Activated naive CD8-positive, alpha-beta T cell treated with anti-CD3 and anti-CD28 coated beads, Interleukin-2, amount 10 ng/mL, durations not matched to agents 7 days and 5 days (primary cell): ENCODE data around the gene WDR27. TPM values are rescaled to one million over a fixed set of nuclear protein-coding genes. Genes with fewer than 3 reads are reported as not detected.

ENCODE experiments used
- ATAC-seq: fragments of 150-1000 bp; cut with Tn5 transposase; one replicate; pipeline ENCODE4 v1.10.0; 2021; ENCODE audit warnings: low read depth, moderate library complexity
- POLR2A ChIA-PET: fragments of 350-600 bp; sonication (Branson Sonifier 250); formaldehyde crosslinking; loops from one replicate; lab custom pipeline; 2021; ENCODE audit warnings: antibody characterized with exemption; lab: Charles Lee
- DNase-seq: peaks from one replicate; pipeline ENCODE4 v3.0.0; 2021
- H3K27ac Mint-ChIP-seq: one replicate; pipeline ENCODE4 v1.8.0; 2022; ENCODE audit warnings: mild to moderate bottlenecking, mixed read lengths
- H3K27me3 Mint-ChIP-seq: one replicate; pipeline ENCODE4 v1.8.0; 2022; ENCODE audit warnings: mild to moderate bottlenecking, moderate library complexity, mixed read lengths
- H3K36me3 Mint-ChIP-seq: one replicate; pipeline ENCODE4 v1.8.0; 2021; ENCODE audit warnings: mild to moderate bottlenecking, mixed read lengths
- H3K4me1 Mint-ChIP-seq: one replicate; pipeline ENCODE4 v1.8.0; 2021; ENCODE audit warnings: mixed read lengths
- H3K4me3 Mint-ChIP-seq: one replicate; pipeline ENCODE4 v1.8.0; 2022; ENCODE audit warnings: mild to moderate bottlenecking, moderate library complexity, mixed read lengths
- H3K9me3 Mint-ChIP-seq: one replicate; pipeline ENCODE4 v1.8.0; 2021; ENCODE audit warnings: mixed read lengths
- total RNA-seq, 2 experiments: library from RNA; stranded (reverse); gene quantifications; one replicate each; pipeline ENCODE4 v1.2.3, GENCODE V29; 2021

Gene WDR27
- total RNA-seq, 2 experiments from 2014 or later: 37.6 to 39.6 TPM

GRCh38 chr6:169542491-169542890 lies 159.3 kb downstream of the WDR27 start:
- Mint-ChIP-seq H3K4me3 (no peak overlapping the region), H3K27me3 (peaks cover 3% of the 10 kb centered on the region), H3K9me3 (peaks cover 4% of the 10 kb centered on the region), H3K27ac (no peak overlapping the region), H3K4me1 (no peaks in the 10 kb centered on the region), H3K36me3 (peaks cover 6% of the 10 kb centered on the region)
- ATAC-seq: no peak
- POLR2A ChIA-PET: no interaction called here
- DNase-seq: no peak

GRCh38 chr6:169539176-169539897 lies 162.5 kb downstream of the WDR27 start:
- ATAC-seq: no peak
- Mint-ChIP-seq H3K4me3 (no peak overlapping the region), H3K4me1 (no peaks in the 10 kb centered on the region)

GRCh38 chr6:169536446-169537170 lies 165.2 kb downstream of the WDR27 start:
- DNase-seq (no peak), ATAC-seq (no peak)
- POLR2A ChIA-PET: no interaction called here
- peaks cover 20% of the 10 kb centered on the region for H3K36me3 Mint-ChIP-seq
- H3K27ac Mint-ChIP-seq: no peak overlapping the region
- H3K4me1 Mint-ChIP-seq: no peaks in the 10 kb centered on the region
- H3K9me3 Mint-ChIP-seq: peaks cover 26% of the 10 kb centered on the region
- H3K4me3 Mint-ChIP-seq: no peak overlapping the region
- no peaks in the 10 kb centered on the region for H3K27me3 Mint-ChIP-seq

More at GRCh38 chr6:169539176-169539897, 162.5 kb downstream of the WDR27 start:
- Mint-ChIP-seq H3K27me3 (no peaks in the 10 kb centered on the region), H3K36me3 (peaks cover 13% of the 10 kb centered on the region), H3K27ac (no peak overlapping the region), H3K9me3 (peaks cover 12% of the 10 kb centered on the region)
- no peak for DNase-seq
- POLR2A ChIA-PET: no interaction called here

- DNase-seq (no peak), ATAC-seq (no peak)
- Mint-ChIP-seq H3K27me3 (no peaks in the 10 kb centered on the region), H3K27ac (no peak overlapping the region), H3K9me3 (peaks cover 26% of the 10 kb centered on the region), H3K4me3 (no peak overlapping the region), H3K36me3 (peaks cover 21% of the 10 kb centered on the region), H3K4me1 (peaks cover 14% of the 10 kb centered on the region)
- POLR2A ChIA-PET: no interaction called here
These were observed 167.8 kb downstream of the WDR27 start for GRCh38 chr6:169534039-169534421.

- Mint-ChIP-seq H3K4me3 (no peak overlapping the region), H3K27me3 (no peaks in the 10 kb centered on the region), H3K36me3 (peaks cover 21% of the 10 kb centered on the region), H3K27ac (no peak overlapping the region), H3K4me1 (peaks cover 16% of the 10 kb centered on the region), H3K9me3 (peaks cover 26% of the 10 kb centered on the region)
- no peak for ATAC-seq
- POLR2A ChIA-PET: no interaction called here
- no peak for DNase-seq
These were observed 168.4 kb downstream of the WDR27 start for GRCh38 chr6:169533301-169534038.

GRCh38 chr6:169530752-169531123 lies 171.1 kb downstream of the WDR27 start:
- POLR2A ChIA-PET: interaction anchor here (1.2 to 1.7 kb wide), 4 partner anchors 37 to 170 kb away, joined by 3 to 7 read pairs (median 4); partner anchors contain the start of gene WDR27
- DNase-seq: no peak
- ATAC-seq: peak; percentile 94
- H3K27me3 Mint-ChIP-seq: no peaks in the 10 kb centered on the region
- H3K27ac Mint-ChIP-seq: peak overlapping the region; percentile 71
- H3K4me3 Mint-ChIP-seq: peak overlapping the region; percentile 75
- peaks cover 16% of the 10 kb centered on the region for H3K4me1 Mint-ChIP-seq
- H3K9me3 Mint-ChIP-seq: peaks cover 16% of the 10 kb centered on the region
- peaks cover 10% of the 10 kb centered on the region for H3K36me3 Mint-ChIP-seq

- peak overlapping the region; percentile 75 for H3K4me3 Mint-ChIP-seq
- H3K4me1 Mint-ChIP-seq: peaks cover 16% of the 10 kb centered on the region
- DNase-seq: peak; percentile 33
- H3K36me3 Mint-ChIP-seq: peaks cover 10% of the 10 kb centered on the region
- H3K27ac Mint-ChIP-seq: peak overlapping the region; percentile 71
- no peaks in the 10 kb centered on the region for H3K27me3 Mint-ChIP-seq
- POLR2A ChIA-PET: interaction anchor here (1.2 to 1.7 kb wide), 4 partner anchors 38 to 171 kb away, joined by 3 to 7 read pairs (median 4); partner anchors contain the start of gene WDR27
- peak; percentile 84 for ATAC-seq
- peaks cover 14% of the 10 kb centered on the region for H3K9me3 Mint-ChIP-seq
These were observed 171.7 kb downstream of the WDR27 start for GRCh38 chr6:169529931-169530751.

- Mint-ChIP-seq H3K4me1 (peaks cover 16% of the 10 kb centered on the region), H3K4me3 (no peak overlapping the region), H3K9me3 (peaks cover 11% of the 10 kb centered on the region), H3K27me3 (peaks cover 4% of the 10 kb centered on the region), H3K36me3 (peaks cover 8% of the 10 kb centered on the region), H3K27ac (no peak overlapping the region)
- DNase-seq (no peak), ATAC-seq (no peak)
- POLR2A ChIA-PET: no interaction called here
These were observed 173.1 kb downstream of the WDR27 start for GRCh38 chr6:169528755-169529154.

- POLR2A ChIA-PET: no interaction called here
- no peak for DNase-seq
- no peak overlapping the region for H3K4me3 Mint-ChIP-seq
These were observed 174.5 kb downstream of the WDR27 start for GRCh38 chr6:169527306-169527705.

GRCh38 chr6:169521825-169522224 lies 180.0 kb downstream of the WDR27 start:
- H3K4me1 Mint-ChIP-seq: peaks cover 2% of the 10 kb centered on the region
- no peak overlapping the region for H3K4me3 Mint-ChIP-seq
- no peak for DNase-seq
- H3K36me3 Mint-ChIP-seq: peaks cover 4% of the 10 kb centered on the region
- H3K27me3 Mint-ChIP-seq: peaks cover 6% of the 10 kb centered on the region
- POLR2A ChIA-PET: no interaction called here
- ATAC-seq: no peak
- peaks cover 11% of the 10 kb centered on the region for H3K9me3 Mint-ChIP-seq
- H3K27ac Mint-ChIP-seq: no peak overlapping the region

More at GRCh38 chr6:169527306-169527705, 174.5 kb downstream of the WDR27 start:
- Mint-ChIP-seq H3K27me3 (peaks cover 6% of the 10 kb centered on the region), H3K36me3 (peaks cover 1% of the 10 kb centered on the region), H3K4me1 (peaks cover 16% of the 10 kb centered on the region), H3K9me3 (peaks cover 1% of the 10 kb centered on the region), H3K27ac (no peak overlapping the region)
- ATAC-seq: no peak

- POLR2A ChIA-PET: no interaction called here
- Mint-ChIP-seq H3K27ac (no peak overlapping the region), H3K4me1 (peaks cover 2% of the 10 kb centered on the region), H3K9me3 (peaks cover 13% of the 10 kb centered on the region), H3K27me3 (peaks cover 6% of the 10 kb centered on the region), H3K4me3 (no peak overlapping the region), H3K36me3 (peaks cover 4% of the 10 kb centered on the region)
- ATAC-seq: no peak
- DNase-seq: no peak
These were observed 181.7 kb downstream of the WDR27 start for GRCh38 chr6:169520104-169520503.

- no peak for ATAC-seq
- DNase-seq: no peak
- POLR2A ChIA-PET: no interaction called here
- H3K9me3 Mint-ChIP-seq: peaks cover 13% of the 10 kb centered on the region
- H3K36me3 Mint-ChIP-seq: peaks cover 4% of the 10 kb centered on the region
- H3K27ac Mint-ChIP-seq: no peak overlapping the region
- H3K4me1 Mint-ChIP-seq: peaks cover 2% of the 10 kb centered on the region
- H3K27me3 Mint-ChIP-seq: no peaks in the 10 kb centered on the region
- H3K4me3 Mint-ChIP-seq: no peak overlapping the region
These were observed 183.4 kb downstream of the WDR27 start for GRCh38 chr6:169518451-169518850.
